Cerebellar cortex (tissue), 1 donor: ENCODE data around the gene GOLGA6L26.
"Not testable (repeated sequence)": the region's sequence is repeated elsewhere in the genome, so short reads cannot be mapped to it uniquely, and the experiment has no call there.

ENCODE experiments used
- DNase-seq: peaks from one replicate; pipeline ENCODE4 v3.0.0-alpha.2; 2015; ENCODE audit warnings: low spot score

Gene GOLGA6L26, protein sequence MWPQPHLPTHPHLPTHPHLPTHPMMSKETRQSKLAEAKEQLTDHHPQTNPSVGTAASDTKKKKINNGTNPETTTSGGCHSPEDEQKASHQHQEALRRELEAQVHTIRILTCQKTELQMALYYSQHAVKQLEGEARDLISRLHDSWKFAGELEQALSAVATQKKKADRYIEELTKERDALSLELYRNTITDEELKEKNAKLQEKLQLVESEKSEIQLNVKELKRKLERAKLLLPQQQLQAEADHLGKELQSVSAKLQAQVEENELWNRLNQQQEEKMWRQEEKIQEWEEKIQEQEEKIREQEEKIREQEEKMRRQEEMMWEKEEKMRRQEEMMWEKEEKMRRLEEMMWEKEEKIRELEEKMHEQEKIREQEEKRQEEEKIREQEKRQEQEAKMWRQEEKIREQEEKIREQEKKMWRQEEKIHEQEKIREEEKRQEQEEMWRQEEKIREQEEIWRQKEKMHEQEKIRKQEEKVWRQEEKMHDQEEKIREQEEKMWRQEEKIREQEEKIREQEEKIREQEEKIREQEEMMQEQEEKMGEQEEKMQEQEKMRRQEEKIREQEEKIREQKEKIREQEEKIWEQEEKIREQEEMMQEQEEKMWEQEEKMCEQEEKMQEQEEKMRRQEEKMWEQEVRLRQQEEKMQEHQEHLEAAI

DNA sequence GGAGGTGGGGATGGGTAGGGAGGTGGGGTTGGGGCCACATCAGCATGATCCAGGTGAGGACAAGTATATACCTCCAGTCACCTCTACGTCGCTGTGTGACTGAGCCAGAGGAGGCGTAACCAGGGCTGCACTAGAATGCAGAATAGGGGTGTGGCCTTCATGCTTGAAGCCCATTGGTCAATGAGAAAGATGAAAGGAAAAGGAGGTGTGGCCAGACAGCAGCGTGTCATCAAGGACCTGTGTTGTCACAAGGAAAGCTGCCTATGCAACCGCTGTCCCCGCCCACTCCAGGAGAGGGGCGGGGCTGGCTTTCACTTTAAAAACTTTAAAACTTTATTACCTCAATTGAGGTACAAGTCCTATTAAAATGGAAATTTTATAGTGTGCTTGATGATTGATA lies at the start of gene GOLGA6L26:
TSS of gene GOLGA6L26 (minus strand) at position 101 of the 400 bp plus-strand sequence. CDS start at position 40, 61 bp downstream.
- not testable (repeated sequence) for DNase-seq

DNA sequence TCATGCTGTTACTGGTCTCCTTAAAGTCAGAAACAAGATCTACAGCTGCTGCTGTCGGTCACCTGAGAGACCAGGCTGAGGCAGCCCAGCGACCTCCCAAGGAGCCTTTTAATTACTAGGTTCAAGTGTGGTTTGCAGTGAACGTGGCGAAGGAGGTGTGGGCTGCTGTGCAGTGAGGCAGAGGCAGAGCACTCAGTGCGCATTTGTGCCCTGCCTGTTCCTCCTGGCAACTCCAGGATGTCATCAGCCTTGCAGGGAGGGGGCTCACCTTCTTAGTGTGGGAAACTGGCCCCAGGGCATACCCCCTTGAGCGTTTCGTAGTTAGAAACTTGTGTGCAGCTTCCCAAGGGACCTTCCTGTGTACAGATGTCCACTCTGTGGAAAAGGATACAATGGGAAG lies 47.2 kb upstream of the GOLGA6L26 start:
- not testable (repeated sequence) for DNase-seq

DNA sequence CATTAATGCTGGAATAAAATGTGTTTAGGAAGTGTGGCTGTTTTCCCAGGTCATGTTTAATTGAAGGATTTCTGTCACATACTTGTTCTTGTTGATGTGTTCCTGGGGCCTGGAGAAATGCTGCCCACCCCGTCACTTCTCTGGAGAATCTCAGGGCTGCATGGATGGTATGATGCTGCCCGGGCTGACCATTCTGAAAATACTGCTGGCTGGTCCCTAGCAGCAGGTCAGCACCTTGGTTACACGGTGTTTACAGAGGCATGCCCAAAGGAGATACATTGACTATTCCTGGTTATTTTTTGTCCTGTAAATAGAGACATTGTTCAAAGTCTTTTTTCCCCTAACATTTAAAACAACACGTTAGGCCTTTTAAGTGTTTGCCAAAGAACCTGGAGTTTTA lies 46.7 kb upstream of the GOLGA6L26 start:
- DNase-seq, result not testable (repeated sequence)

DNA sequence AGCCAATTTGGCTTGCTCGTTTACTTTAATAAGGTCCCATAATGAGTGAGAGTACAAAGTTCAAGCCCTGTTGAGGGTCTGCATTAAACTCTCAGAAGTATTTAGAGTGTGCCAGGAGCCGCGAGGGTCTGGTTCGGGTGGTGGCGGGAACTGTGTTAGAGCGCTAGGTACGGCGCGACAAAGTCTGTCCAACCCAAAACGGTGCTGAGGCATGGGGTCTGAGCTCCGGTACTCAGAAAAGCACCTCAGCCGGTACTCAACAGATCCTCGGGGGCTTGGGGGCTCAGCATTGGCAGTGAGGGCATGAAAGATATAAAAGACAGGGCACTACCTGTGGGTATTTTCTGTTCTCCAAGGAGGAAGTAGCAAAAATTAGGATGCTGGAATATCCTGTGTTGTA lies 45.0 kb upstream of the GOLGA6L26 start:
- DNase-seq, result not testable (repeated sequence)

DNA sequence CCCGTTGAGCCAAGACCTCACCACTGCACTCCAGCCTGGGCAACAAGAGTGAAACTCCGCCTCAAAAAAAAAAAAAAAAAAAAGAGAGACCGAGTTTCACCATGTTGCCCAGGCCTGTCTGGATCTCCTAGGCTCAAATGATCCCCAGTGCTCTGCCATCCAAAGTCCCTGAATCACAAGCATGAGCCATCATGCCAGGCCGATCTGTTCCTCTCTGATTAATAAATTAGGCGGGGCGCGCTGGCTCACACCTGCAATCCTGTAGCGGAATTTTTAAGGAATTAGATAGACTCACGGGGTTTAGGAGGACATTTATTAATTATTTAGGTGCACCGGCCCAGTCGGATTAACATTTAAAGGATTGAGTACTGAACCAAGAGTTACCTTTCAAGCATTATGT lies 40.2 kb upstream of the GOLGA6L26 start:
- not testable (repeated sequence) for DNase-seq

DNA sequence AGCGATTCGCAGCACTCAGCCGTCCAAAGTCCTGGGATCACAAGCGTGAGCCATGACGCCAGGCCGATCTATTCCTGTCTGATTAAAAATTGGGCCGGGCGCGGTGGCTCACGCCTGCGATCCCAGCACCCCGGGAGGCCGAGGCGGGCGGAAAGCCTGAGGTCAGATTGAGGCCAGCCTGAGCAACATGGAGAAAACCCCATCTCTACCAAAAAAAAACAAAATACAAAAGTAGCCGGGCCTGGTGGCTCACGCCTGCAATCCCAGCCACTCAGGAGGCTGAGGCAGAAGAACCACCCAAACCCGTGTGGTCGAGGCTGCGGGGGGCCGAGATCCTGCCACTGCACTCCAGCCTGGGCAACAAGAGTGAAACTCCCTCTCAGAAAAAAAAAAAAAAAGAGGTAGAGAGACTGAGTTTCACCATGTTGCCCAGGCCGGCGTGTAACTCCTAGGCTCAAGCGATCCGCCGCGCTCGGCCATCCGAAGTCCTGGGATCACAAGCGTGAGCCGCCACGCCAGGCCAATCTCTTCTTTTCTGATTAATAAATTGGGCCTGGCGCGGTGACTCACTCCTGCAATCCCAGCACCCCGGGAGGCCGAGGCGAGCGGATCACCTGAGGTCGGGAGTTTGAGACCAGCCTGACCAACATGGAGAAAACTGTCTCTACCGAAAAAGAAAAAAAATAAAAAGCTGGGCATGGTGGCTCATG lies 39.0 kb upstream of the GOLGA6L26 start:
- not testable (repeated sequence) for DNase-seq

DNA sequence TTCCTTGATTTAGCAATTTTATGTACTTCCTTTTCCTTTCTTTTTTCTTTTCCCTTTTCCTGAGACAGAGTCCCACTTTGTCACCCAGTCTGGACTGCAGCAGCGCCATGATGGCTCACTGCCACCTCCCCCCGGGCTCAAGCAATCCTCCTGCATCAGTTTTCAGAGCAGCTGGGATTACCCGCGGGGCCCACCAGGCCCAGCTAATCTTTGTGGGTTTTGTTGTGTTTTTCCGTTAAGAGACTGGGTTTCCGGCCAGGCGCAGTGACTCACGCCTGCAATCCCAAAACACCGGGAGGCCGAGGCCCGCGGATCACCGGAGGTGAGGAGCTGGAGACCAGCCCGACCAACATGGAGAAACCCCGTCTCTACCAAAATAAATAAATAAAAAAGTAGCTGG lies 38.3 kb upstream of the GOLGA6L26 start:
- no peak for DNase-seq

DNA sequence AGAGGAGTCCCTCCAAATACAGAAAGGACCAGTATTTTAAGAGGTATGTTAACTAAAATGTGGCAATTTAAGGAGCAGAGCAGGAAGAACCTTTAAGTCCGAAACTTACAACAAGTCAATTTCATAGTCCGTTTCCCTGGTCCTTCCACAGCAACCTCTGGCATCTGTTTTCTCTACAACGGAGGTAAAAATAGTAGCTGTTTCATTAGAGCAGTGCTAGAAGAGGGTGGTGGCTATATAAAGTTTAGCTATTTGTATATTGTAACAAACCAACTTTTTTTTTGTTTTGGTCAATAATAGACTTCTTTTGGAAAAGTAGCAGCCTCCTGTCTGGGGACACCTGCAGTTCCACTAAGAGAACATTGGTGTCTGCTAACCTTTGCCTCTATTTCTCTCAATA lies 37.9 kb upstream of the GOLGA6L26 start:
- DNase-seq, result not testable (repeated sequence)

DNA sequence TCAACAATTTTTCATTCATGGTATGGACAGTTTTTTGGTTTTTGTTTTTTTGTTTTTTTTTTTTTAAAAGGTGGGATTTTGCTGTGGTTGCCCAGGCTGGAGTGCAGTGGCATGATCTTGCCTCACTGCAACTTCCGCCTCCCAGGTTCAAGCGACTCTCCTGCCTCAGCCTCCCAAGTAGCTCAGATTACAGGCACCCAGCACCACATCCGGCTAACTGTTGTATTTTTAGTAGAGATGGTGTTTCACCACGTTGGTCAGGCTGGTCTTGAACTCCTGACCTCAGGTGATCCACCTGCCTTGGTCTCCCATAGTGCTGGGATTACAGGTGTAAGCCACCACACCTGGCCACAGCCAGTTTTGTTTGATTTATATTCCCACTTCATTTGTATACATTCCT lies 37.1 kb upstream of the GOLGA6L26 start:
- not testable (repeated sequence) for DNase-seq

DNA sequence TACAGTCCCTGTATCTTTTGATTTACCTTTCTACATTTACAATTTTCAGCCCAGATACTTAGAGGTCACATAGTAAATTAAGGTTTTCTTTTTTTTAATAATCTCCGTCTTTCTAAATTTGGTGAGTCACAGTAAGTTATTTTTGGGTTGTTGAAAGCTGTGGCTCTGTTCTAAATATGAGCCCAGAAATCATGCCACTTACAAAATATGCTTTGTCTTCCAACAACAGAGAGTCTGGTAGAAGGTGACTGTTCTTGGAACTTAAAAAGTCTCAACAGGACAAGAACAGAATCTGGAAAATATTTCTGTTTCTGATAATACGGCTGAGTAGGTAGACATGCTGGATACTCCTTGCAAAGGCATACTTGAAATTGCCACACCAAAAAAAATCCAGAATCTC lies 36.6 kb upstream of the GOLGA6L26 start:
- no peak for DNase-seq

DNA sequence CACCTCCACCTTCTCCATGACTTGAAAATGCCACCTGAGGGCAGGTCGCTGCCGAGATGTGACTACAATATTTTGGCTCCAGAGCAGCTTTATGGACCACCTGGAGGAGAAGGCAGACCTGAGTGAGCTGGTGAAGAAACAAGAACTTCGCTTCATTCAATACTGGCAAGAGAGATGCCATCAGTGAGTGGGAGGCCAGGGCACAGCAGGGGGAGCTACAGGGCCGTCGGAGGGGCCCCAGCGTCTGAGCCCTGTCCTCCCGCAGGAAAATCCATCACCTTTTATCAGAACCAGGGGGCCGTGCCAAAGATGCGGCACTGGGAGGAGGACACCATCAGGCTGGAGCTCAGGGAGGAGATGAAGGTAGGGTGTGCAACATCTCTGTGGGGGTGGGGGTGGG lies 30.3 kb upstream of the GOLGA6L26 start:
- DNase-seq, result not testable (repeated sequence)

DNA sequence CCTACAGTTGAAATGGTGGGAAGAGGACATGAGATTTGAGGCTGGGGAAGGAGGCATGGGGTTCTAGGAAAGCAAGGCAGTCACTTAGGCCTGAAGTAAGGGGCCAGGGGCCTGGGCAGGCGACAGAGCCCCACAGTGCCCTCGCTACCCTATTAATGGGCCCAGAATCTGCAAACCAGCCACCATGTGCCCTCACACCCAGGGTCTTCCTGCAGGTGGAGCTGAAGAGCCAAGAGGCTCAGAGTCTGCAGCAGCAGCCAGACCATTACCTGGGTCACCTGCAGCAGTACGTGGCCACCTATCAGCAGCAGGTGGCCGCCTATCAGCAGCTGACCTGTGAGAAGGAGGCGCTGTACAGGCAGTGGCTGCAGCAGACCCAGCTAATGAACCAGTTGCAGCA lies 28.6 kb upstream of the GOLGA6L26 start:
- not testable (repeated sequence) for DNase-seq

DNA sequence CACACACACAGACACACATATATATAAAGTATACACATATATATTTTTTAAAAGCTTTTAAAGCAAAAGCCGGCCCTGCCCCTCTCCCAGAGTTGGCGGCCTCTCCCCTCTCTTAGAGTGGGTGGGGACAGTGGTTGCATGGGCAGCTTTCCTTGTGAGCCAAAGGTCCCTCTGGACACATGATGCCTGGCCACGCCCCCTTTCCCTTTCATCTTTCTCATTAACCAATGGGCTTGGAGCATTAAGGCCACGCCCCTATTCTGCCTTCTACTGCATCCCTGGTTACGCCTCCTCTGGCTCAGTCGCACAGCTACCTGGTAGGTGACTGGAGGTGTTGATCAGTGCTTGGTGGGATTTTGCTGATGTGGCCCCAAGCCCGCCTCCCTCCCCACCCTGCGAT lies 20.5 kb upstream of the GOLGA6L26 start, which contains the start of gene GOLGA8S:
TSS of gene GOLGA8S (plus strand) at position 301 of the 400 bp plus-strand sequence. CDS start at position 363, 62 bp downstream.
- not testable (repeated sequence) for DNase-seq

DNA sequence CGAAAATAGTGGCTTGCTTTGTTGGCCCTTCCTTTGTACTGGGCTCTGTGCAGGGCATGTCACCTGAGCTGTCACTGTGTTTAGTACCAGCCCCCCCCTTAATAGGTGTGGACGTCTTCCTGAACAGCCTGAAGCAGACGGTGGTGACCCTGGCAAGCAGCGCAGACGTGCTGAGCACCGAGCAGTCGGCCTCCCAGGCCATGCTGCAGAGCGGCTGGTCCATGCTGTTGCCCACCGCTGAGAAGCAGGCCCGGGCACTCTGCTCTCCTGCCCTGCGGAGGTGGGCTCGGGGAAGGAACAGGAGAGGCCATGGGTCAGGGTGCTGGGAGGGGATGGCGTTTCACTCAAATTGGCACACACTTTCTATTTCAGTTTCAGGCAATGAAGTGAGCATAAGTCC lies 22.8 kb downstream of the GOLGA6L26 start:
- DNase-seq, result not testable (repeated sequence)

DNA sequence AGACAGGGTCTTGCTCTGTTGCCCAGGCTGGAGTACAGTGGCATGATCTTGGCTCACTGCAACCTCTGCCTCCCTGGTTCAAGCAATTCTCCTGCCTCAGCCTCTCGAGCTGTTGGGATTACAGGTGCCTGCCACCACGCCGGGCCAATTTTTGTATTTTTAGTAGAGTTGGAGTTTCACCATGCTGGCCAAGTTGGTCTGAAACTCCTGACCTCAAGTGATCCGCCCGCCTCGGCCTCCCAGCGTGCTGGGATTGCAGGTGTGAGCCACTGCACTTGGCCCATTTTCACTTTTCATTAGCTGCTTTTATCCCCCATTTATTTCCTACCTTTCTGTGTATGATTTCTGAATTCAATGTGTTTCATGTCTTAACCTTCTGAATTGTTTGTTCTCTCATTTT lies 28.1 kb downstream of the GOLGA6L26 start:
- not testable (repeated sequence) for DNase-seq

DNA sequence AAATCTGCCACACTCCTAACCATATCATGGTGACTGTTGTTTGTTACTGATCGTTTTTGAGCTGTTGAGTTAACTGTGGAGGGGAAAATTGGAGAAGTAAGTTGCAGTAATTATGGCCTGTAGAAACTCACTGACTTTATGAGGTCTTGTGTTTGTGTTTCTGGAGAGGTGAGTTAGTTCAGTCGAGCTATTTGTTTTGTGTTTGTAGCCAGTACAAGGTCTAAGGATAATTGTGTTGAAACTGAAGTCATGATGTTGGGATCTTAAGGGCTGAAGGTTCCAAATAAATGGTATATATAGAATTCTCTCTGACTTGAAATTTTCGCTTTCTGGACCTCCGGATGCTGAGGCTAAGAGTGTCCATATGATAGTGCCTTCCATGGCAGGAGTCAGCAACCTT lies 29.2 kb downstream of the GOLGA6L26 start:
- DNase-seq, result not testable (repeated sequence)

DNA sequence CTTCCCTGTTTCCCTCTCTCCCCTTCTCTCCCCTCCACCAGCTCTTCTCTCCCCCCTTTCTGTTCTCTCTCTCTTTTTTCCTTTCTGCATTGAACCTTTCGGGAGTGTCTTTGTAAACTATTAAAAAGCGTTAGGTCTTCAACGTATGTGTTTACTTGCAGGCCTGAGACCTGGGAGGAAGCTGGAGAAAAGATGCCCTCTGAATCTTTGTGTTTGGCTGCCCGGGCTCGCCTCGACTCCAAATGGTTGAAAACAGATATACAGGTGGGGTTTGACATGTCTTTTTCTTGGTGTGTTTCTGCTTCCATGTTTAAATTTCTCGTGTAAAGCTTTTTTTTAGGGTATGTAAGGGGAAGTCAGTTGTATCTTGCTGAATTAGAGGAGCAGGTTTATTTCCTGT lies 29.7 kb downstream of the GOLGA6L26 start:
- not testable (repeated sequence) for DNase-seq

DNA sequence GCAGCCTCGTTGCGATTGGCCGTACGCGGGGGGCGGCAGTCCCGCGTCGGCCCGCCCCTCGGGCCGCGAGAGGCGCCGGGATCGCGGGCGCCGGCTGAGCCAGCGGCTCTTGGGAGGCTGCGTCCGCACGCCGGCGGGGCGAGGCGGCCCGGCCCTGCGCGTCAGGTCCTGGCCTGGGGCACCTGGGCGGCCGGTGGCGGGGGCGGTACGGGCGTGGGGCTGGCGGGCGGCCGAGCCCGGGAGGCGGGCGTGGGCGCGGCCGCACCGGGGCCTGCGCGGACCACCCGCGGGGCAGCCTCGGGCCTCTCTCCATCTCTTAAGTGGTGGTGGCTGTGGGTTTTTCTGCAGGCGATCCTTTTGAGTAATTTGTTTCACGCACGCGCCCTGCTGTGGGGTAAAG lies 30.3 kb downstream of the GOLGA6L26 start:
- DNase-seq, result not testable (repeated sequence)

DNA sequence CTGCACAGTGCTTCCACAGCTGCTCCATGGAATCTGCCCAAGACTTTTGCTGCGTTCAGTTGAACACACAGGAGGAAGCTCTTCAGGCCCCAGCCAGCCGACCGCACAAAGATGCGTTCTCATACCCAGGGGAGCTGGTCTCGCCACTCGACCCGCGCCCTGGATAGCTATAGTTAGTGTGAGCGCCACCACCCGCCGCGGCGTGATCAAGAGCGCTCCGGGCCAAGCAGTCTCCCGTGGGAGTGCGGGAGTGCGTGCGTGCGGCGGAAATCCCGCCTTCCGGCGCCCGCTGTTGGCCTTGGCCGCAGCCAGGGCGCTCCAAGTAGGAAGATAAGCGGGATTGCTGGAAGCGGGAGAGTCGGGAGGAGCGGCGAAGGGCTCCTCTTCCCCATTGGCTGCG lies 30.8 kb downstream of the GOLGA6L26 start:
- not testable (repeated sequence) for DNase-seq
